ENCODE data around the gene PTPRR.

DNA sequence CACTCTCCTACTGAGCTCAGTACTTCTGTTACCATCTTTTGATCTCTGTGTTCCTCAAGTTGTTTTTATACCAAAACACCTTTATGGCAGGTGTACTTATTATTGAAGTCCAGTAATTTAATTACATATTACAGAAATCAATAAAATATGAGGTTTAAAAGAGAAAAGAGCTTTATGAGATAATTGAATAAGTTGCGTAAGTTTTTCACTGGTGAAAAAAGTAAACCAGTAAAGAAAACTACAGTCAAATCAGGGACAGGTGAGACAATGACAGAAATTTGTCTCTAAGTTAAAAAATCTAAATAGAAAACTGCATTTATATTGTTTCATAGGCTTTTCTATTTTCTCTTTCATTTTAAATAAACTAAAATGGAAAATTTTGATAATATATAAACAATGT, 254.2 kb downstream of the PTPRR start:
- TF ChIP-seq, protein P1, sequence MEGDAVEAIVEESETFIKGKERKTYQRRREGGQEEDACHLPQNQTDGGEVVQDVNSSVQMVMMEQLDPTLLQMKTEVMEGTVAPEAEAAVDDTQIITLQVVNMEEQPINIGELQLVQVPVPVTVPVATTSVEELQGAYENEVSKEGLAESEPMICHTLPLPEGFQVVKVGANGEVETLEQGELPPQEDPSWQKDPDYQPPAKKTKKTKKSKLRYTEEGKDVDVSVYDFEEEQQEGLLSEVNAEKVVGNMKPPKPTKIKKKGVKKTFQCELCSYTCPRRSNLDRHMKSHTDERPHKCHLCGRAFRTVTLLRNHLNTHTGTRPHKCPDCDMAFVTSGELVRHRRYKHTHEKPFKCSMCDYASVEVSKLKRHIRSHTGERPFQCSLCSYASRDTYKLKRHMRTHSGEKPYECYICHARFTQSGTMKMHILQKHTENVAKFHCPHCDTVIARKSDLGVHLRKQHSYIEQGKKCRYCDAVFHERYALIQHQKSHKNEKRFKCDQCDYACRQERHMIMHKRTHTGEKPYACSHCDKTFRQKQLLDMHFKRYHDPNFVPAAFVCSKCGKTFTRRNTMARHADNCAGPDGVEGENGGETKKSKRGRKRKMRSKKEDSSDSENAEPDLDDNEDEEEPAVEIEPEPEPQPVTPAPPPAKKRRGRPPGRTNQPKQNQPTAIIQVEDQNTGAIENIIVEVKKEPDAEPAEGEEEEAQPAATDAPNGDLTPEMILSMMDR (IDR thresholded peaks at IDR 0.05) = no peak
- TF ChIP-seq POLR2A (IDR thresholded peaks at IDR 0.05) (no peak), EP300 (IDR thresholded peaks at IDR 0.05) (no peak), POLR2AphosphoS5 (IDR thresholded peaks at IDR 0.05) (no peak)
